ENCODE results near the gene FOXP3. TPM values are rescaled to one million over a fixed set of nuclear protein-coding genes. Genes with fewer than 3 reads are reported as not detected.
A peak's percentile ranks its signal among the peaks of the same experiment; 100 is the strongest.

FOXP3 gene
- total RNA-seq, 1 donor from 2014 or later, result not detected

- H3K79me2 ChIP-seq (ENCODE audit: low read depth), result peaks cover 6% of the 10 kb centered on the region
- no peaks in the 10 kb centered on the region for H3K36me3 ChIP-seq
- H3K27me3 ChIP-seq, result no peaks in the 10 kb centered on the region
- Mint-ChIP-seq H3K9me3 (peaks cover 18% of the 10 kb centered on the region), H3K27me3 (ENCODE audit: insufficient read depth, low read depth) (peaks cover 2% of the 10 kb centered on the region), H3K4me1 (peaks cover 5% of the 10 kb centered on the region), H3K27ac (no peak overlapping the region), H3K36me3 (peaks cover 4% of the 10 kb centered on the region), H3K4me3 (no peak overlapping the region)
- H3K9me3 ChIP-seq (ENCODE audit: low read depth), result no peaks in the 10 kb centered on the region
- peaks cover 3% of the 10 kb centered on the region for H3K4me1 ChIP-seq
- no peaks in the 10 kb centered on the region for H4K20me1 ChIP-seq (ENCODE audit: low read depth)
- H3K4me2 ChIP-seq, result no peak overlapping the region
- no peak overlapping the region for H3K4me3 ChIP-seq
- DNase-seq (ENCODE audit: low spot score), result no peak
- H2AFZ ChIP-seq (replicated peaks), result no peak overlapping the region
- no peaks in the 10 kb centered on the region for H3F3A ChIP-seq (ENCODE audit: low read depth)
- H3K27ac ChIP-seq, result no peak overlapping the region
- H3K9ac ChIP-seq, result no peak overlapping the region
- TF ChIP-seq EZH2phosphoT487 (IDR thresholded peaks at IDR 0.05), result no peak
- no peak for TF ChIP-seq CTCF (IDR thresholded peaks at IDR 0.05)
- TF ChIP-seq EZH2 (IDR thresholded peaks at IDR 0.05), result no peak
Measured at GRCh38 chrX:49238735-49239134, 25.8 kb downstream of the FOXP3 start.

GRCh38 chrX:49237060-49237459 is 27.4 kb downstream of the FOXP3 start:
- TF ChIP-seq CTCF (IDR thresholded peaks at IDR 0.05) (no peak), EZH2 (IDR thresholded peaks at IDR 0.05) (no peak), EZH2phosphoT487 (IDR thresholded peaks at IDR 0.05) (no peak)
- H3K27me3 ChIP-seq, result no peaks in the 10 kb centered on the region
- H3K4me1 ChIP-seq, result peaks cover 3% of the 10 kb centered on the region
- Mint-ChIP-seq H3K36me3 (peaks cover 1% of the 10 kb centered on the region), H3K9me3 (peaks cover 17% of the 10 kb centered on the region), H3K4me1 (peaks cover 7% of the 10 kb centered on the region), H3K27ac (no peak overlapping the region), H3K27me3 (ENCODE audit: insufficient read depth, low read depth) (peaks cover 4% of the 10 kb centered on the region), H3K4me3 (peak overlapping the region; percentile 93)
- no peaks in the 10 kb centered on the region for H4K20me1 ChIP-seq (ENCODE audit: low read depth)
- H3K4me2 ChIP-seq, result no peak overlapping the region
- DNase-seq (ENCODE audit: low spot score), result no peak
- H3F3A ChIP-seq (ENCODE audit: low read depth), result no peaks in the 10 kb centered on the region
- no peak overlapping the region for H2AFZ ChIP-seq (replicated peaks)
- H3K27ac ChIP-seq, result no peak overlapping the region
- H3K36me3 ChIP-seq, result no peaks in the 10 kb centered on the region
- no peak overlapping the region for H3K4me3 ChIP-seq
- no peak overlapping the region for H3K9ac ChIP-seq
- no peaks in the 10 kb centered on the region for H3K9me3 ChIP-seq (ENCODE audit: low read depth)
- H3K79me2 ChIP-seq (ENCODE audit: low read depth), result peaks cover 6% of the 10 kb centered on the region

- H4K20me1 ChIP-seq (ENCODE audit: low read depth), result no peaks in the 10 kb centered on the region
- no peak overlapping the region for H3K4me3 ChIP-seq
- no peaks in the 10 kb centered on the region for H3K36me3 ChIP-seq
- H3K4me3 Mint-ChIP-seq, result no peak overlapping the region
- no peaks in the 10 kb centered on the region for H3K27me3 ChIP-seq
- no peak overlapping the region for H3K4me2 ChIP-seq
- no peak for DNase-seq (ENCODE audit: low spot score)
- peaks cover 3% of the 10 kb centered on the region for H3K4me1 ChIP-seq
- peaks cover 16% of the 10 kb centered on the region for H3K9me3 Mint-ChIP-seq
- peaks cover 10% of the 10 kb centered on the region for H3K27me3 Mint-ChIP-seq (ENCODE audit: insufficient read depth, low read depth)
- no peaks in the 10 kb centered on the region for H3K36me3 Mint-ChIP-seq
- no peak overlapping the region for H3K27ac ChIP-seq
- H3K27ac Mint-ChIP-seq, result no peak overlapping the region
- no peaks in the 10 kb centered on the region for H3K9me3 ChIP-seq (ENCODE audit: low read depth)
- no peaks in the 10 kb centered on the region for H3F3A ChIP-seq (ENCODE audit: low read depth)
- H3K9ac ChIP-seq, result no peak overlapping the region
- TF ChIP-seq CTCF (IDR thresholded peaks at IDR 0.05) (no peak), EZH2phosphoT487 (IDR thresholded peaks at IDR 0.05) (no peak), EZH2 (IDR thresholded peaks at IDR 0.05) (no peak)
- peaks cover 7% of the 10 kb centered on the region for H3K4me1 Mint-ChIP-seq
- peaks cover 6% of the 10 kb centered on the region for H3K79me2 ChIP-seq (ENCODE audit: low read depth)
- H2AFZ ChIP-seq (replicated peaks), result no peak overlapping the region
Measured at GRCh38 chrX:49233887-49234555, 30.5 kb downstream of the FOXP3 start.

Measured in neural progenitor cell (in vitro differentiated cells).